ENCODE results near the gene C2CD2.

GRCh38 chr21:41906770-41907169, 47.0 kb downstream of the C2CD2 start:
- TF ChIP-seq CTCF (IDR thresholded peaks at IDR 0.05) (no peak), POLR2A (IDR thresholded peaks at IDR 0.05) (no peak)

Data from right lobe of liver (tissue), 4 donors.